GM10266 (cell line): ENCODE results near the gene POLD3.

Source experiments
- DNase-seq: peaks from one replicate; pipeline ENCODE4 v3.0.0; 2012; ENCODE audit errors: extremely low spot score
- TF ChIP-seq, protein P1 (sequence below): IDR thresholded peaks from 2 replicates; pipeline ENCODE4 v1.5.1; 2012; ENCODE audit warnings: mild to moderate bottlenecking, low read depth; ENCODE audit not compliant: control insufficient read depth, insufficient read depth; ENCODE audit errors: missing control alignments

Gene POLD3

GRCh38 chr11:74680703-74681531 lies 88.5 kb downstream of the POLD3 start:
- TF ChIP-seq, protein P1, sequence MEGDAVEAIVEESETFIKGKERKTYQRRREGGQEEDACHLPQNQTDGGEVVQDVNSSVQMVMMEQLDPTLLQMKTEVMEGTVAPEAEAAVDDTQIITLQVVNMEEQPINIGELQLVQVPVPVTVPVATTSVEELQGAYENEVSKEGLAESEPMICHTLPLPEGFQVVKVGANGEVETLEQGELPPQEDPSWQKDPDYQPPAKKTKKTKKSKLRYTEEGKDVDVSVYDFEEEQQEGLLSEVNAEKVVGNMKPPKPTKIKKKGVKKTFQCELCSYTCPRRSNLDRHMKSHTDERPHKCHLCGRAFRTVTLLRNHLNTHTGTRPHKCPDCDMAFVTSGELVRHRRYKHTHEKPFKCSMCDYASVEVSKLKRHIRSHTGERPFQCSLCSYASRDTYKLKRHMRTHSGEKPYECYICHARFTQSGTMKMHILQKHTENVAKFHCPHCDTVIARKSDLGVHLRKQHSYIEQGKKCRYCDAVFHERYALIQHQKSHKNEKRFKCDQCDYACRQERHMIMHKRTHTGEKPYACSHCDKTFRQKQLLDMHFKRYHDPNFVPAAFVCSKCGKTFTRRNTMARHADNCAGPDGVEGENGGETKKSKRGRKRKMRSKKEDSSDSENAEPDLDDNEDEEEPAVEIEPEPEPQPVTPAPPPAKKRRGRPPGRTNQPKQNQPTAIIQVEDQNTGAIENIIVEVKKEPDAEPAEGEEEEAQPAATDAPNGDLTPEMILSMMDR = no peak
- no peak for DNase-seq

DNA sequence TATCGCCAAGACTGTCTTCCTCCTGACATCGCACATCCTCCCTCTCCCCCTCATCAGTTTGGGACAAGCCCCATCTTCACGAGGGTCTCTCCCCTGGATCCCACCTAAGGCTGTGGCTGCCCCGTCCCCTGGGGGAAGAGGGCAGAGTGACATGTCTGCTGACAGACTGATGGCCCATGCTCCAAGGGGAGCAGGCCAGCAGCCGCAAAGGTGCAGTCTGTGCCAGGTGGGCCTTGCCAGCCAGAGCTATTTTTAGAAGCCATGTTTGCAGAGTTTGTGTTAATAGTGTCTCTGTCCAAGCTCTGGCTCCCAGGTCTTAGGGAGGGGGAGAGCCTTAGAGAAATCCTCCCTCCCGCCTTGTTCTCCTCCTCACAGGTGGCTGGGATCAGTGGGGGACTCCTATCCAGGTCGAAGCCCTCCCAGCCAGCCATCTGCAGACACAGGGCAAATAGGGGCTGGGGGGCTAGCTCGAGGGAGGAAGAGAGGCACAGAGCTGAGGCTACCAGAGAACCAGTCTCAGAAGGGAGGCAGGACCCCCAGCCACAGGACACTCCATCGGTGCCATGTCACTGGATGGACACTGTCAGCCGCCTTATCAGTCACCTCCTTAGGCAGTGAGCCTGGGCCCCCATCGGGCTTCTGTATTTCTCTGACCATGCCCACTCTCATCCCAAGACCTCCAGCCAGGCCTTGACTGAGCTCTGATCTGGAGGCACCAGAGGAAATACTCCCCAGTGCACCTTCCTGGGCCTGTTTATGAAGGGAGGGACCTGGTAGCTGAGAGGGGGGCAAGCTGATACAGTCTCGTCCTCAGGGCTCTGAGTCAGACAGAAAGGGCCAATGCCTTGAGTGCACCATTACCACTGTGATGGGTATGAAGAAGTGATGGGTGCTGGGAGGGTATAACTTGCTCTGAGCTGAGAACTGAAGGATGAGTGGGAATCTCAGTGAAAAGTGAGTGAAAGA lies 89.6 kb downstream of the POLD3 start:
- no peak for DNase-seq

DNA sequence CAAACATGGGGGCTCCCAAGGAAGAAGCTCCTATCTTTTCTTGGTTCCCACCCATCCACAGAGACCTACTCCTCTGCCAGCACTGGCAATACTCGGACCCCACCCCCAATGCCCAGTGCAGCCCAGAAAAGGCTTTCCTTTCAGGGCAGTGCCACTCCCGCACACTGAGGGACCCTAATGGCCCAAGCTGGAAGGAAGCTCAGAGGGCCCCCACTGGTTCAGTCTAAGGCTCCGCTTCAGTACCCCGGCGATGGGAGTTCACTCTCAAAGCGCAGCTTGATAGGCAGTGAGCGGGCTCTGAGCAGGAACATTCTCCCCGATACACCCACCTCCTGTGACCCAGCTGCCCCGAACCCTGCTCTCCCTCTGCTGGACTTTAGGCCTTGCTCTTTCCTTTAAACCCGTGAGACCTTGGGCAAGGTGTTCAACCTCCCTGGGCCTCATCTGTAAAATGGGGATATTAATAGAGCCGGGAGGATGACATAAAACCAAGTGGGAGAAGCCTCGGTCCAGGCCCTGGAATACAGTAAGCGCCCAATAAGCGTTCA lies 90.4 kb downstream of the POLD3 start:
- TF ChIP-seq, protein P1 = no peak
- DNase-seq = no peak

More for the DNA sequence above, 89.6 kb downstream of the POLD3 start:
- TF ChIP-seq, protein P1 = no peak

- TF ChIP-seq, protein P1 = no peak
- no peak for DNase-seq
Measured at GRCh38 chr11:74683279-74683871, 91.0 kb downstream of the POLD3 start.

GRCh38 chr11:74683941-74684481 lies 91.6 kb downstream of the POLD3 start:
- TF ChIP-seq, protein P1 = no peak

DNA sequence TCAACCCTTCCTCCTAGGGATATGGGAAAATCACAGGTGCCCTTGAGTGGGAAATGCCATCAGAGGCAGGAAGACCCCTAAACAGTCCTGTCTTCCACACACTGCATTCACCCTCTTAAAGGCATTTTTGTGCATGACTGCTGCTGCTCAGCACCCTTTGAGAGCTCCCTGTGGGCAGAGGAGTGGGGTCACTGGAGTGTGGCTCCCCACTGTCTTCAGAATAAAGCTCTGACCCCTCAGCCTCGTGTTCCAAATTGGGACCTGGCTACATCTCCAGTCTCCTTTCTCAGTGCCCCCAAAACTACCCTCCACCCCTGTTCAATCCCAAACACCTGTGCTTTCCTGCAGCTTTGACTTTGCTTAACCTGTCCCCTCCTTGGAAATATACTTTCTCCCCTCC lies 92.3 kb downstream of the POLD3 start:
- DNase-seq = no peak

More at GRCh38 chr11:74683941-74684481, 91.6 kb downstream of the POLD3 start:
- DNase-seq = no peak

More for the DNA sequence above, 92.3 kb downstream of the POLD3 start:
- TF ChIP-seq, protein P1 = no peak
